Heart left ventricle (tissue), 16 donors: Measurements from ENCODE around the gene BICD1. TPM values are rescaled to one million over a fixed set of nuclear protein-coding genes. Genes with fewer than 3 reads are reported as not detected.

Experiments used
- ATAC-seq, 4 donors: fragments of 200-7000 bp; cut with Tn5 transposase; one replicate each; pipeline ENCODE4 v1.9.1; 2020 to 2022; ENCODE audit warnings: moderate library complexity in 4 of 4, mild to moderate bottlenecking in 3 of 4, moderate number of reproducible peaks in 1 of 4
- DNase-seq, 5 donors: peaks; one replicate each; pipeline ENCODE4 v3.0.0-alpha.2; 2020
- H3K27ac ChIP-seq, 12 donors: fragments of 200-600 bp; sonication (generic) in 4 of 12; one replicate each; pipeline versions ENCODE4 v1.5.0 to v1.8.0; 2016 to 2022; ENCODE audit warnings: mild to moderate bottlenecking in 2 of 12
- H3K27me3 ChIP-seq, 9 donors: fragments of 200-600 bp; sonication (generic) in 2 of 9; one replicate each; pipeline versions ENCODE4 v1.5.1 to v1.8.0; 2016 to 2022; ENCODE audit warnings: mild to moderate bottlenecking in 3 of 9
- H3K36me3 ChIP-seq, 9 donors: fragments of 200-600 bp; sonication (generic) in 2 of 9; one replicate each; pipeline versions ENCODE4 v1.5.0 to v1.8.0; 2018 to 2022; ENCODE audit warnings: mild to moderate bottlenecking in 2 of 9
- H3K4me1 ChIP-seq, 12 donors: fragments of 200-600 bp; sonication (generic) in 4 of 12; one replicate each; pipeline versions ENCODE4 v1.5.0 to v1.8.0; 2016 to 2022; ENCODE audit warnings: mild to moderate bottlenecking in 3 of 12
- H3K4me3 ChIP-seq, 12 donors: fragments of 200-600 bp; sonication (generic) in 4 of 12; one replicate each; pipeline versions ENCODE4 v1.5.0 to v1.8.0; 2017 to 2022; ENCODE audit warnings: mild to moderate bottlenecking in 9 of 12, moderate library complexity in 4 of 12
- H3K9me3 ChIP-seq, 12 donors: fragments of 200-600 bp; sonication (generic) in 4 of 12; one replicate each; pipeline versions ENCODE4 v1.5.0 to v1.8.0; 2016 to 2022; ENCODE audit warnings: mild to moderate bottlenecking in 1 of 12
- POLR2A ChIP-seq, 2 donors: fragments of 450-650 bp; IDR thresholded peaks; one replicate each; pipeline ENCODE4 v1.6.1; 2017; ENCODE audit warnings: antibody characterized with exemption in 2 of 2, mild to moderate bottlenecking in 2 of 2, moderate library complexity in 2 of 2
- WGBS, 4 donors: extraction: QIAGEN DNeasy Blood & Tissue Kit in 2 of 4; methylation state at CpG; one replicate each; pipeline versions ENCODE4 v1.1.5 to v1.1.7; 2013 to 2018; 5-methylcytosine and 5-hydroxymethylcytosine counted together
- intact Hi-C, 10 donors: fragments of 100-400 bp; cut with DNase I; formaldehyde crosslinking; loops; one replicate each; pipeline versions ENCODE4 v1.11.1 to v1.14.2; 2022
- polyA plus RNA-seq, 2 donors: library from polyadenylated mRNA; stranded (reverse); fragments of 200-250 nt; gene quantifications; one replicate each; pipeline ENCODE4 v1.2.3, GENCODE V29; 2013
- total RNA-seq, 9 donors: library from RNA; depleted of rRNA in 2 of 9; stranded (reverse); fragments of >200 nt in 2 of 9; fragmentation: NEBNext Ultra II Directional in 3 of 9; extraction: Animal tissue kit (Norgen Biotek cat#: 25700) in 3 of 9; gene quantifications; one replicate each; pipeline versions ENCODE4 v1.1.0 to v1.2.4, GENCODE V29; 2016 to 2023
- TF ChIP-seq, protein P1 (sequence below), 12 donors: fragments of 200-600 bp; sonication (generic) in 4 of 12; IDR thresholded peaks; one replicate each; pipeline versions ENCODE4 v1.5.0 to v1.8.0; 2018 to 2022; ENCODE audit warnings: antibody characterized with exemption in 12 of 12, mild to moderate bottlenecking in 5 of 12
- donor health status: ischemic (EF 13 %, LVEDD 7.1; RV severe dilation, severe dysfunction).
- donor health status: healthy with polysubstance abuse.
- donor health status: DM: no; HTN: yes; CAD: no.
- donor health status: DM: no; HTN: no; CAD: no.
- donor health status: ischemic (EF 25% LVEDD 6.9; RV normal size, moderate dysfunction).
- donor health status: ischemic (EF 25% LVEDD 5.7; RV mildly dilated, moderate dysfunction).
- donor health status: healthy.
- donor health status: DM: yes; HTN: yes; CAD: no.
- donor health status: ischemic (EF 35%, LVEDD 5.7; RV mildly dilated, moderate dysfunction).
- donor health status: nonischemic (EF 11% LVEDD 7.7; RV severe dilation, severe dysfunction).
- donor health status: DM: yes; HTN: yes; CAD: no.
- donor health status: PGD.
- donor health status: ischemic (EF 29% LVEDD 5.4; RV normal size, mild dysfunction).
- donor health status: nonischemic (EF 23%, LVEDD 6.1; RV moderate dilation, normal function).

BICD1 gene
- total and polyA plus RNA-seq, 11 donors = 2.1 to 16.3 (median 7.0) TPM

DNA sequence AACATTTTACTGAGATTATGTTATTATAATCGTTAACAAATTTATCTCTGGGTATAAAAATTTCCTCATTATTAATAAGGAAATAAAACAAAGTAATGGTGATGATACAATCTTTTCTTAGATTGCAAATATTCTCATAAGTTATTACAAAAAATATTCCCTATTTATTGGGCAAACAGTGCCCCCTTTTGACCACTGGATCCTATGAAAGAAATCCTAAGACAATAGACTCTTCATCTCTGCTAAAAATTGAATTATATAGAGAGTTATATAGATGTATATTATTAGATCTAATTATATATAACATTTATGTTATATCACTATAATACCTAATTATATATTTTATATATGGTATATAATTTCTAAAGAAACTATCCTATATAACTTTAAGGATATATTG, 198.5 kb downstream of the BICD1 start:
- Histone ChIP-seq H3K27me3 (no peaks in the 10 kb centered on the region), H3K27ac (no peak overlapping the region), H3K4me1 (peaks cover 0 to 7% (median 1%) of the 10 kb centered on the region in 12 donors), H3K9me3 (no peaks in the 10 kb centered on the region), H3K4me3 (no peak overlapping the region), H3K36me3 (peaks cover 0 to 18% (median 5%) of the 10 kb centered on the region in 9 donors)
- no peak for ATAC-seq
- WGBS, 4 donors = 42 to 79% (median 61%) methylated on average over 1 of the region's 1 CpG
- TF ChIP-seq POLR2A (IDR thresholded peaks at IDR 0.05) = no peak
- TF ChIP-seq, protein P1, sequence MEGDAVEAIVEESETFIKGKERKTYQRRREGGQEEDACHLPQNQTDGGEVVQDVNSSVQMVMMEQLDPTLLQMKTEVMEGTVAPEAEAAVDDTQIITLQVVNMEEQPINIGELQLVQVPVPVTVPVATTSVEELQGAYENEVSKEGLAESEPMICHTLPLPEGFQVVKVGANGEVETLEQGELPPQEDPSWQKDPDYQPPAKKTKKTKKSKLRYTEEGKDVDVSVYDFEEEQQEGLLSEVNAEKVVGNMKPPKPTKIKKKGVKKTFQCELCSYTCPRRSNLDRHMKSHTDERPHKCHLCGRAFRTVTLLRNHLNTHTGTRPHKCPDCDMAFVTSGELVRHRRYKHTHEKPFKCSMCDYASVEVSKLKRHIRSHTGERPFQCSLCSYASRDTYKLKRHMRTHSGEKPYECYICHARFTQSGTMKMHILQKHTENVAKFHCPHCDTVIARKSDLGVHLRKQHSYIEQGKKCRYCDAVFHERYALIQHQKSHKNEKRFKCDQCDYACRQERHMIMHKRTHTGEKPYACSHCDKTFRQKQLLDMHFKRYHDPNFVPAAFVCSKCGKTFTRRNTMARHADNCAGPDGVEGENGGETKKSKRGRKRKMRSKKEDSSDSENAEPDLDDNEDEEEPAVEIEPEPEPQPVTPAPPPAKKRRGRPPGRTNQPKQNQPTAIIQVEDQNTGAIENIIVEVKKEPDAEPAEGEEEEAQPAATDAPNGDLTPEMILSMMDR (IDR thresholded peaks at IDR 0.05) = peak in 10 of 12 donors; percentile 17 to 72 (median 56)
- DNase-seq = no peak
- intact Hi-C loops = loop anchor here in 8 of 10 donors (2.0 to 10.0 kb wide), 8 partner anchors 244 to 900 kb away; partner anchors contain the start of gene ETFBKMT (in 5 of the 8)

DNA sequence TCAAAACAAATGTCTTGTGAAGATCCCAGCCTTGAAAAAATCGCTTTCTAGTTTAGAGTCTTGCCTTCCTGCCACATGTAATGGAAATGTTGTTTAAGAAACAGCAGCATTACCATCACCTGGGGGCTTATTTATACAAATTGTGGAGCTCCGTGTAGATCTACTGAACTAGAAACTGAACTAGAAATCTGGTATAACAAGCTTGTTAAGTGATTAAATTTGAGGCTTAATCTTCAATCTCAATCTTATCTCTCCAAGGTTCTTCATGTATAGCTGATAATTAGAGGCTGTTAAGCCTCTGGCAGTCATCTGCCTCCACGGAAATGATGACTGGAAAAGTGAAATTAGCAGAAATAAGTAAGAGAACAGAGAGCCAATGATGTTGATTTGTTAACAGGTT, 200.7 kb downstream of the BICD1 start:
- 70 to 91% (median 83%) methylated on average over 3 of the region's 3 CpGs for WGBS, 4 donors
- H3K27ac ChIP-seq = no peak overlapping the region
- TF ChIP-seq, protein P1 (IDR thresholded peaks at IDR 0.05) = no peak
- TF ChIP-seq POLR2A (IDR thresholded peaks at IDR 0.05) = no peak
- no peaks in the 10 kb centered on the region for H3K27me3 ChIP-seq
- DNase-seq (no peak), ATAC-seq (no peak)
- peaks cover 0 to 14% (median 6%) of the 10 kb centered on the region in 12 donors for H3K4me1 ChIP-seq
- intact Hi-C loops = loop anchor here in 8 of 10 donors (5.0 to 10.0 kb wide), 7 partner anchors 423 to 903 kb away; partner anchors contain the start of gene ETFBKMT (in 5 of the 8)
- H3K9me3 ChIP-seq = no peaks in the 10 kb centered on the region
- H3K4me3 ChIP-seq = no peak overlapping the region
- H3K36me3 ChIP-seq = peaks cover 0 to 18% (median 5%) of the 10 kb centered on the region in 9 donors

DNA sequence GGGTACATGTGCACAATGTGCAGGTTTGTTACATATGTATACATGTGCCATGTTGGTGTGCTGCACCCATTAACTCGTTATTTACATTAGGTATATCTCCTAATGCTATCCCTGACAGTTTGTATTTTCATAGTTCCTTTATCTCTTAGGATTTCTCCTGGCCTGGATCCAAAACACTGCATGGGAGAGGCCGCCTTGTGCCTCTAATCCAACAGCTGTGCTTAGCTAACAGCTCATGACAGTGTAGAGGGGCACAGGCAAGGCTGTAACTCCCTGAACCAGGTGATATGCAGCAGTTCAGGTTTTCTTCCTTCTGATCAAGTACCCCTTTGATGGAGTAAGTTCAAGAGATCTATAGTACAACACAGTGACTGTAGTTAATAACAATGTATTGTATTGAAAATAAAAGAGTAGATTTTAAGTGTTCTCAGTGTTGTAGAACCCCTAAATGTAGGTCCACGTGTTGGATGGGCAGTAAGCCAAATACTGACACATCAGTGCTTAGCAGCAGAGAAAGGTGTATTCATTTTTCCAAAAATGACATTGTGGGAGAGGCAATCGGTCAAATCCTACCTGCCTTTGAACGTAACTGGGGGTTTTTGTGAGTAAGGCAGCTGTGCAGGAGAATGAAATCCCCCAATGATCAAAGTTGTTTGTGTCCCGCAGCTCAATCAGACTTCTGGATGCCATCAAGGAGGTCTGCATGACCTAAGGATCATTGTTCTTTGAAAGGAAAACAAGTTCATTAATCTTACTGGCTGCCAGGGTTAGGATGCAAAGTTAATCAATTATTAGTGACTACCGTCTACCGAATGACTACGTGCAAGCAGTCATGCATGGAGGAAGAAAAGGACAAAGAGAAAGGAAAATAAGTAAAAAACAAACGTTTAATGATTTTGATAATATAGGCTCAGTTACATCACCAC, 203.4 kb downstream of the BICD1 start:
- no peak for TF ChIP-seq POLR2A (IDR thresholded peaks at IDR 0.05)
- TF ChIP-seq, protein P1 (IDR thresholded peaks at IDR 0.05) = no peak
- Histone ChIP-seq H3K4me1 (peaks cover 0 to 14% (median 5%) of the 10 kb centered on the region in 12 donors), H3K4me3 (no peak overlapping the region), H3K36me3 (peaks cover 0 to 18% (median 5%) of the 10 kb centered on the region in 9 donors), H3K27me3 (no peaks in the 10 kb centered on the region), H3K27ac (no peak overlapping the region), H3K9me3 (no peaks in the 10 kb centered on the region)
- ATAC-seq (peak in 1 of 4 donors; percentile 34), DNase-seq (no peak)
- intact Hi-C loops = loop anchor here (2.0 to 10.0 kb wide), 9 partner anchors 245 to 905 kb away; partner anchors contain the start of gene ETFBKMT (in 9 of the 10)
- 50 to 61% (median 56%) methylated on average over 10 of the region's 10 CpGs for WGBS, 4 donors
